H1 (cell line): ENCODE results near the gene NCKIPSD. TPM values are rescaled to one million over a fixed set of nuclear protein-coding genes. Genes with fewer than 3 reads are reported as not detected.

Experiments used
- CTCF ChIA-PET: fragments of 300-600 bp; sonication (Branson Sonifier 250); formaldehyde crosslinking; loops from one replicate; lab custom pipeline; 2021; ENCODE audit not compliant: partially characterized antibody; lab: Charles Lee
- POLR2A ChIA-PET: fragments of 300-600 bp; sonication (Branson Sonifier 250); formaldehyde crosslinking; loops from one replicate; lab custom pipeline; 2021; ENCODE audit warnings: inconsistent platforms; ENCODE audit not compliant: partially characterized antibody; lab: Charles Lee
- DNase-seq, 2 experiments: peaks; one replicate each; pipeline versions ENCODE4 v3.0.0 to v3.0.0-alpha.2; 2010 to 2022; ENCODE audit warnings: low spot score in 2 of 2, low read depth in 1 of 2, mixed read lengths in 1 of 2
- FAIRE-seq: peaks from 2 replicates; lab custom pipeline; 2011; peaks lifted over from hg19 to GRCh38; lab: Jason Lieb, UNC
- H2AFZ ChIP-seq: 2 replicates; pipeline ENCODE4 v1.8.1; 2012; ENCODE audit warnings: low read length, inconsistent platforms
- H2AK5ac ChIP-seq: 2 replicates; pipeline ENCODE4 v1.6.1; 2013; ENCODE audit warnings: low read depth, low read length
- H2BK120ac ChIP-seq: replicated peaks from 2 replicates; pipeline ENCODE3; 2013; ENCODE audit warnings: low read depth, low read length, inconsistent platforms
- H2BK12ac ChIP-seq: 2 replicates; pipeline ENCODE4 v1.6.1; 2013; ENCODE audit warnings: low read depth, low read length
- H2BK15ac ChIP-seq: 2 replicates; pipeline ENCODE4 v1.6.1; 2013; ENCODE audit warnings: low read length
- H2BK20ac ChIP-seq: 2 replicates; pipeline ENCODE4 v1.6.1; 2013; ENCODE audit warnings: low read length
- H2BK5ac ChIP-seq: 2 replicates; pipeline ENCODE4 v1.6.1; 2013; ENCODE audit warnings: low read depth, low read length
- H3K14ac ChIP-seq: 2 replicates; pipeline ENCODE4 v1.6.1; 2013; ENCODE audit warnings: inconsistent platforms; ENCODE audit not compliant: insufficient read length
- H3K18ac ChIP-seq: 2 replicates; pipeline ENCODE4 v1.6.1; 2013; ENCODE audit warnings: low read length; ENCODE audit errors: extremely low read depth
- H3K23ac ChIP-seq: 2 replicates; pipeline ENCODE4 v1.6.1; 2013; ENCODE audit warnings: inconsistent platforms; ENCODE audit not compliant: insufficient read length
- H3K23me2 ChIP-seq: 2 replicates; pipeline ENCODE4 v1.6.1; 2013; ENCODE audit warnings: low read depth, low read length
- H3K27ac ChIP-seq: 2 replicates; pipeline ENCODE4 v1.6.1; 2011; ENCODE audit warnings: low read depth, low read length, inconsistent platforms
- H3K27me3 ChIP-seq, 4 experiments: replicated peaks in 1 of 4; 1 replicate in 1 of 4; 2 replicates in 3 of 4; pipeline versions ENCODE4 v1.6.1 to v1.8.1; 2011 to 2013; ENCODE audit warnings: low read length in 3 of 4, mild to moderate bottlenecking in 3 of 4, inconsistent platforms in 2 of 4, mixed read lengths in 2 of 4, moderate library complexity in 1 of 4; ENCODE audit not compliant: control insufficient read depth in 3 of 4, insufficient read depth in 3 of 4; ENCODE audit errors: extremely low read depth in 1 of 4
- H3K36me3 ChIP-seq, 4 experiments: 2 replicates each; pipeline versions ENCODE4 v1.6.1 to v1.8.1; 2011 to 2013; ENCODE audit warnings: mild to moderate bottlenecking in 4 of 4, low read length in 3 of 4, moderate library complexity in 2 of 4, control low read depth in 1 of 4, inconsistent platforms in 1 of 4; ENCODE audit not compliant: insufficient read depth in 4 of 4, control insufficient read depth in 2 of 4
- H3K4ac ChIP-seq: replicated peaks from 2 replicates; pipeline ENCODE3; 2013; ENCODE audit warnings: low read length, low read depth, mixed read lengths, inconsistent platforms; ENCODE audit not compliant: insufficient read length
- H3K4me1 ChIP-seq, 4 experiments: replicated peaks in 1 of 4; 1 replicate in 1 of 4; 2 replicates in 3 of 4; pipeline versions ENCODE4 v1.6.1 to v1.8.1; 2011 to 2013; ENCODE audit warnings: low read length in 3 of 4, inconsistent platforms in 2 of 4, mixed read lengths in 1 of 4; ENCODE audit not compliant: insufficient read depth in 4 of 4, control insufficient read depth in 3 of 4
- H3K4me2 ChIP-seq, 2 experiments: 2 replicates each; pipeline versions ENCODE4 v1.6.1 to v1.8.1; 2011 to 2013; ENCODE audit warnings: low read depth in 2 of 2, low read length in 2 of 2, control low read depth in 1 of 2, inconsistent platforms in 1 of 2, mild to moderate bottlenecking in 1 of 2; ENCODE audit not compliant: insufficient read depth in 1 of 2
- H3K4me3 ChIP-seq, 4 experiments: fragments of 200-600, 300-600 bp in 1 of 4; sonication (generic), shearing (Covaris generic), sonication (Bioruptor Twin) in 1 of 4; 2 replicates each; pipeline versions ENCODE4 v1.5.1 to v1.8.1; 2011 to 2016; ENCODE audit warnings: low read length in 4 of 4, low read depth in 3 of 4, control low read depth in 2 of 4, inconsistent platforms in 2 of 4, mild to moderate bottlenecking in 2 of 4, mixed read lengths in 1 of 4, moderate library complexity in 1 of 4; ENCODE audit not compliant: insufficient read depth in 2 of 4; ENCODE audit errors: extremely low read depth in 1 of 4
- H3K56ac ChIP-seq: replicated peaks from 2 replicates; pipeline ENCODE3; 2013; ENCODE audit warnings: low read depth, mild to moderate bottlenecking, mixed read lengths, low read length, inconsistent platforms; ENCODE audit not compliant: insufficient read length
- H3K79me1 ChIP-seq: 2 replicates; pipeline ENCODE4 v1.6.1; 2013; ENCODE audit warnings: low read depth, low read length, control low read depth
- H3K79me2 ChIP-seq, 2 experiments: 2 replicates each; pipeline versions ENCODE4 v1.6.1 to v1.8.1; 2012 to 2013; ENCODE audit warnings: low read length in 2 of 2, mild to moderate bottlenecking in 2 of 2, inconsistent platforms in 1 of 2; ENCODE audit not compliant: insufficient read depth in 2 of 2, control insufficient read depth in 1 of 2
- H3K9ac ChIP-seq, 4 experiments: replicated peaks in 1 of 4; 1 replicate in 1 of 4; 2 replicates in 3 of 4; pipeline versions ENCODE4 v1.6.1 to v1.8.1; 2011 to 2013; ENCODE audit warnings: low read depth in 3 of 4, low read length in 3 of 4, control low read depth in 2 of 4, mild to moderate bottlenecking in 2 of 4, moderate library complexity in 2 of 4, inconsistent platforms in 1 of 4; ENCODE audit errors: extremely low read depth in 1 of 4
- H3K9me3 ChIP-seq, 2 experiments: 2 replicates each; pipeline versions ENCODE4 v1.6.1 to v1.8.1; 2012 to 2013; ENCODE audit warnings: mild to moderate bottlenecking in 2 of 2, moderate library complexity in 2 of 2, control low read depth in 1 of 2, inconsistent platforms in 1 of 2, low read depth in 1 of 2, low read length in 1 of 2, mixed read lengths in 1 of 2; ENCODE audit not compliant: insufficient read depth in 2 of 2
- H4K20me1 ChIP-seq, 2 experiments: replicated peaks in 1 of 2; 2 replicates each; pipeline versions ENCODE3 to v1.8.1; 2011 to 2013; ENCODE audit warnings: inconsistent platforms in 2 of 2, low read length in 2 of 2, mild to moderate bottlenecking in 1 of 2; ENCODE audit not compliant: insufficient read depth in 2 of 2, control insufficient read depth in 1 of 2
- H4K5ac ChIP-seq: 2 replicates; pipeline ENCODE4 v1.6.1; 2013; ENCODE audit warnings: low read length, low read depth, mixed read lengths, inconsistent platforms; ENCODE audit not compliant: insufficient read length
- H4K8ac ChIP-seq: 2 replicates; pipeline ENCODE4 v1.8.0; 2013; ENCODE audit warnings: mild to moderate bottlenecking, moderate library complexity, low read length, inconsistent platforms; ENCODE audit not compliant: insufficient read depth; ENCODE audit errors: extremely low read depth
- H4K91ac ChIP-seq: replicated peaks from 2 replicates; pipeline ENCODE3; 2013; ENCODE audit warnings: low read length, mixed read lengths, inconsistent platforms; ENCODE audit not compliant: insufficient read length
- CHD1 ChIP-seq: IDR thresholded peaks from 2 replicates; pipeline ENCODE4 v1.6.1; 2012; ENCODE audit warnings: low read depth, low read length, improper control_type of control experiment
- KDM4A ChIP-seq: IDR thresholded peaks from one replicate; pipeline ENCODE4 v1.7.1; 2012; ENCODE audit warnings: low read depth, mild to moderate bottlenecking, moderate library complexity, low read length, inconsistent platforms; ENCODE audit not compliant: severe bottlenecking
- POLR2AphosphoS5 ChIP-seq: IDR thresholded peaks from 2 replicates; pipeline ENCODE4 v1.6.1; 2011; ENCODE audit warnings: low read depth, low read length
- TAF1 ChIP-seq: IDR thresholded peaks from 2 replicates; pipeline ENCODE4 v1.6.1; 2011; ENCODE audit warnings: mild to moderate bottlenecking, low read depth, low read length
- WGBS, 2 experiments: shearing (Covaris generic) in 1 of 2; methylation state at CpG; one replicate each; pipeline versions ENCODE4 v1.1.6 to v1.1.7; 2013 to 2015; ENCODE audit warnings: low lambda C conversion rate in 2 of 2, mixed read lengths in 2 of 2, inconsistent platforms in 1 of 2, low coverage in 1 of 2, missing lambda C conversion rate in 1 of 2; ENCODE audit not compliant: insufficient replicate concordance in 2 of 2, insufficient coverage in 1 of 2, insufficient read length in 1 of 2; ENCODE audit errors: extremely low coverage in 1 of 2, missing lambda C conversion rate in 1 of 2; 5-methylcytosine and 5-hydroxymethylcytosine counted together
- polyA plus RNA-seq, 7 experiments: library from polyadenylated mRNA; depleted of rRNA in 3 of 7; stranded (reverse) in 5 of 7; unstranded in 2 of 7; fragments of >200 nt in 5 of 7; fragments of 200-250 nt in 2 of 7; gene quantifications; 1 replicate in 5 of 7; 2 replicates in 1 of 7; 4 replicates in 1 of 7; pipeline versions ENCODE4 v1.2.1 to v1.2.3, GENCODE V29; 2011 to 2013; ENCODE audit warnings: missing spikeins in 2 of 7, mixed read lengths in 2 of 7
- total RNA-seq: library from RNA; stranded (reverse); fragmentation: NEBNext Ultra II Directional; extraction: Animal tissue kit (Norgen Biotek cat#: 25700); gene quantifications from 2 replicates; pipeline ENCODE4 v1.2.1, GENCODE V29; 2021

The NCKIPSD gene
- total and polyA plus RNA-seq, 2 of the 8 experiments (the other 6 are each of a cell fraction or from before 2014, with no cell fraction given): 34.7 to 91.8 TPM

DNA sequence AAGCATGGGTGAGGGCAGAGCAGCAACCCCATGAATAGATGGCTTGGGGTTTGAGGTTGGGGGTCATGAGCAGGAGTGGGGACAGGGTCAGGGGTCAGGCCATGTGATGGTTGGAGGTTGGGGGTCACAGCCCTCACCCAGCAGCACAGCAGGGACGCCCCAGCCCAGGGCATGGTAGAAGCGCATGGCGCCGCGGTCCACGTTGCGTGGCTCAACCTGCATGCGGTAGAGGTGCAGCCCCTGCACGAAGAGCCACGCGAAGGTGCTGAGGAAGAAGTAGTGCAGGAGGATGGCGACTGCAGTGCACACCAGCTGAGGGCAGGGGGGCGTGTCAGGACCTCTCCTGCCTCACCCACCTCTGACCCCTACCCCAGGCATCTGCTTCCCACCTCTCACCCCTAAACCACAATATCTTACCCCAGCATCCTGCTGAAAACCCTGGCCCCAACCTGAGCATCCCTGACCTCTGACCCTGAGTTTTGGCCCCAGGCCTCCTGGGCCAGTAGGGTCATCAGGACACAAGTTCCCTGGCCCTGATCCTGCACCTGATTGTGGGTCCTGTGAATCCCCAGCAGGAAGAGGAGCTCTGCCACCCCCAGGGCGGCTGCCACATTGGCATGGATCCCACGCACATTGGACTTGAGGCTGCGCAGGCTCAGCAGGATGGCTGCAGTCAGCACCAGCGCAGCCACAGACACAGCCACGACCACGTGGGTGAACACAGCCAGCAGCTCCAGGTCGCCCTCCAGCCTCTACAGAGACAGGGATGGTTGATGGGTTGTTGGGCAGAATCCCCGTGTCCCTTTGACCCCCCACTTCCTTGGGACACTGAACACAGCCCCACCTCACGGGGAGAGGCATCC lies 40.6 kb downstream of the NCKIPSD start:
- H3K4me1 ChIP-seq: no peaks in the 10 kb centered on the region
- no peak overlapping the region for H3K18ac ChIP-seq
- no peak overlapping the region for H3K4me2 ChIP-seq
- no peaks in the 10 kb centered on the region for H3K27me3 ChIP-seq
- FAIRE-seq (no peak), DNase-seq (no peak)
- no peaks in the 10 kb centered on the region for H3K79me1 ChIP-seq
- no peak overlapping the region for H3K27ac ChIP-seq
- H3K9me3 ChIP-seq: no peaks in the 10 kb centered on the region
- no peak overlapping the region for H2BK15ac ChIP-seq
- H3K23ac ChIP-seq: no peak overlapping the region
- H3K23me2 ChIP-seq: no peaks in the 10 kb centered on the region
- 89% methylated on average over 20 of the region's 22 CpGs; no CpG with 5 or more reads in 1 of the 2 experiments for whole genome bisulfite sequencing, 2 experiments
- no peak overlapping the region for H2AFZ ChIP-seq
- peaks cover 3 to 34% (median 21%) of the 10 kb centered on the region in 4 experiments; a peak in 5 of 8 replicates for H3K36me3 ChIP-seq
- no peak overlapping the region for H2AK5ac ChIP-seq
- H3K79me2 ChIP-seq: no peaks in the 10 kb centered on the region
- ChIA-PET POLR2A (interaction anchor here (0.9 to 3.8 kb wide), 8 partner anchors 9 to 186 kb away, joined by 3 to 17 read pairs (median 4); partner anchors contain the start of genes SLC26A6 and TMEM89), CTCF (interaction anchor here (1.4 to 1.9 kb wide), 3 partner anchors 10 to 16 kb away, joined by 3 to 15 read pairs (median 7); partner anchors contain the start of gene SLC26A6)
- H3K56ac ChIP-seq: no peak overlapping the region
- peaks cover 0 to 13% of the 10 kb centered on the region in 2 experiments for H4K20me1 ChIP-seq
- no peak overlapping the region for H2BK12ac ChIP-seq
- H2BK120ac ChIP-seq: no peak overlapping the region
- H4K5ac ChIP-seq: no peak overlapping the region
- no peak overlapping the region for H3K4ac ChIP-seq
- no peak overlapping the region for H3K9ac ChIP-seq
- no peak overlapping the region for H3K14ac ChIP-seq
- no peak overlapping the region for H2BK5ac ChIP-seq
- H4K8ac ChIP-seq: no peak overlapping the region; the same call in 1 of the 2 replicates
- H2BK20ac ChIP-seq: no peak overlapping the region
- H4K91ac ChIP-seq: no peak overlapping the region
- no peak for TF ChIP-seq CHD1
- no peak for TF ChIP-seq KDM4A
- no peak for TF ChIP-seq TAF1
- TF ChIP-seq POLR2AphosphoS5: no peak
- TF ChIP-seq, all 59 proteins: peak for 0
- no peak overlapping the region for H3K4me3 ChIP-seq
